ENCODE data around the gene RRAS2. TPM values are rescaled to one million over a fixed set of nuclear protein-coding genes. Genes with fewer than 3 reads are reported as not detected.

Gene RRAS2
- total RNA-seq, 4 donors from 2014 or later, result 24.1 to 28.5 (median 25.5) TPM

GRCh38 chr11:14350716-14351238, 8.2 kb downstream of the RRAS2 start:
- Histone ChIP-seq H3K27me3 (no peaks in the 10 kb centered on the region), H3K36me3 (no peaks in the 10 kb centered on the region), H3K27ac (no peak overlapping the region), H3K4me1 (no peaks in the 10 kb centered on the region), H3K9me3 (no peaks in the 10 kb centered on the region), H3K4me3 (no peak overlapping the region)
- TF ChIP-seq EP300 (IDR thresholded peaks at IDR 0.05) (no peak), CTCF (IDR thresholded peaks at IDR 0.05) (no peak), POLR2AphosphoS5 (IDR thresholded peaks at IDR 0.05) (no peak), POLR2A (IDR thresholded peaks at IDR 0.05) (no peak)
- 95% methylated on average over 3 of the region's 3 CpGs for WGBS
- DNase-seq (ENCODE audit: low spot score in 2 of 2), result no peak

DNA sequence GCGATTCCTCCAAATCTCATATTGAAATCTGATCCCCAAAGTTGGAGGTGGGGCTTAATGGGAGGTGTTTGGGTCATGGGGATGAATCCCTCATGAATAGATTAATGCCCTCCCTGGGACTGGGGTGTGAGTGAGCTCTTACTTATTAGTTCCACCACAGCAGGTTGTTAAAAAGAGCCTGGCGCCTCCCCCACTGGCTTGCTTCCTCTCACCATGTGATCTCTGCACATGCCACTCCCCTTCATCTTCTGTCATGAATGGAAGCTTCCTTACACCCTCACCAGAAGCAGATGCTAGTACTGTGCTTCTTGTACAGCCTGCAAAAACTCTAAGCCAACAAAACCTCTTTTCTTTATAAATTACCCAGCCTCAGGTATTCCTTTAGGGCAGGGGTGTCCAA, 8.8 kb downstream of the RRAS2 start:
- Histone ChIP-seq H3K4me1 (no peaks in the 10 kb centered on the region), H3K27me3 (no peaks in the 10 kb centered on the region), H3K27ac (no peak overlapping the region), H3K9me3 (no peaks in the 10 kb centered on the region), H3K4me3 (no peak overlapping the region), H3K36me3 (no peaks in the 10 kb centered on the region)
- WGBS, result 73% methylated on average over 2 of the region's 2 CpGs
- TF ChIP-seq POLR2A (IDR thresholded peaks at IDR 0.05) (no peak), POLR2AphosphoS5 (IDR thresholded peaks at IDR 0.05) (no peak), EP300 (IDR thresholded peaks at IDR 0.05) (no peak), CTCF (IDR thresholded peaks at IDR 0.05) (no peak)
- no peak for DNase-seq (ENCODE audit: low spot score in 2 of 2)

- Histone ChIP-seq H3K9me3 (no peaks in the 10 kb centered on the region), H3K4me3 (no peak overlapping the region), H3K4me1 (no peaks in the 10 kb centered on the region), H3K27ac (no peak overlapping the region), H3K27me3 (no peaks in the 10 kb centered on the region), H3K36me3 (no peaks in the 10 kb centered on the region)
- 73% methylated on average over 1 of the region's 1 CpG for WGBS
- no peak for DNase-seq (ENCODE audit: low spot score in 2 of 2)
- TF ChIP-seq POLR2A (IDR thresholded peaks at IDR 0.05), result no peak
- no peak for TF ChIP-seq POLR2AphosphoS5 (IDR thresholded peaks at IDR 0.05)
- no peak for TF ChIP-seq EP300 (IDR thresholded peaks at IDR 0.05)
- TF ChIP-seq CTCF (IDR thresholded peaks at IDR 0.05), result no peak
These were observed 11.0 kb downstream of the RRAS2 start for GRCh38 chr11:14347991-14348390.

DNA sequence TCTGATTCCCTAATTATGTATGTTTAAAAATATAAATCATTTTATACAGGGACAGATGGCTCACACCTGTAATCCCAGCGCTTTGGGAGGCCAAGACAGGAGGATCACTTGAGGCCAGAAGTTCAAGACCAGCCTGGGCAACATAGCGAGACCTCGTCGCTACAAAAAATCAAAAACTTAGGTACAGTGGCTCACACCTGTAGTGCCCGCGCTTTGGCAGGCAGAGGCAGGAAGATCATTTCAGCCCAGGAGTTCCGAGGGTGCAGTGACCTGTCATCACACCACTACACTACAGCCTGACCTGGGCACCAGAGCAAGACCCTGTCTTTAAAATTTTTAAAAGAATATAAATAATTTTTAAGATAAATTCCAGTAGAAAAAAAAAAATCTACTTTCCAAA, 11.5 kb downstream of the RRAS2 start:
- Histone ChIP-seq H3K4me1 (no peaks in the 10 kb centered on the region), H3K36me3 (no peaks in the 10 kb centered on the region), H3K27me3 (no peaks in the 10 kb centered on the region), H3K27ac (no peak overlapping the region), H3K4me3 (no peak overlapping the region), H3K9me3 (no peaks in the 10 kb centered on the region)
- WGBS, result 96% methylated on average over 7 of the region's 7 CpGs
- TF ChIP-seq POLR2AphosphoS5 (IDR thresholded peaks at IDR 0.05) (no peak), EP300 (IDR thresholded peaks at IDR 0.05) (no peak), CTCF (IDR thresholded peaks at IDR 0.05) (no peak), POLR2A (IDR thresholded peaks at IDR 0.05) (no peak)
- no peak for DNase-seq (ENCODE audit: low spot score in 2 of 2)

DNA sequence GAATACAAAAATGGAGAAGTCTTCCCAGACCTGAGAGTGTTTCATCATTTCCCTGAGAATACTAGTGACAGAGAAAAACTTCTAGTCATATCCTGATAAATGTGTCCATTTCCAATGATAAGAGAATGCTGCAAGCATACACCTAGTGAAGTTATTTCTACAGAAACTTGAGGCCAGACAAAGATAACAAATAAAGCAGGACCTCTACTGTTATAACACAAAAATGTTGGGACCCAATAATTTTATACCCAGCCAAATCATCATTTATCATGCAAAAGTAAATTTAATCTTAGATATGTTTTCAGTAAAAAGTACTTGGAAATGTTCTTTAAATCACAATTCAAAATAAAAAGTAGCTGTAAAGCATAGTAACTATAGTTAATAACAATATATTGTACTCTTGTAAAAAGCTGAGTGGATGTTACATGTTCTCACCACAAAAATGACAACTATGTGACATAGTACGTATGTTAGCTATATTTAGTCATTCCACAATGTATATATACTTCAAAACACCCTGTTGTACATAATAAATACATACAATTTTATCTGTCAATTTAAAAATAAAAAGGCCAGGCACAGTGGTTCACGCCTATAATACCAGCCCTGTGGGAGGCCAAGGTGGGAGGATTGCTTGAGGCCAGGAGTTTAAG, 12.6 kb downstream of the RRAS2 start:
- TF ChIP-seq POLR2A (IDR thresholded peaks at IDR 0.05) (no peak), EP300 (IDR thresholded peaks at IDR 0.05) (no peak), POLR2AphosphoS5 (IDR thresholded peaks at IDR 0.05) (no peak), CTCF (IDR thresholded peaks at IDR 0.05) (no peak)
- Histone ChIP-seq H3K4me3 (no peak overlapping the region), H3K4me1 (no peaks in the 10 kb centered on the region), H3K27me3 (no peaks in the 10 kb centered on the region), H3K36me3 (no peaks in the 10 kb centered on the region), H3K27ac (no peak overlapping the region), H3K9me3 (no peaks in the 10 kb centered on the region)
- WGBS, result 98% methylated on average over 2 of the region's 2 CpGs
- DNase-seq (ENCODE audit: low spot score in 2 of 2), result no peak
